ENCODE data around the gene ADAP1.
"Not testable (repeated sequence)": the region's sequence is repeated elsewhere in the genome, so short reads cannot be mapped to it uniquely, and the experiment has no call there.

ADAP1 gene

GRCh38 chr7:935874-936385 lies 18.6 kb downstream of the ADAP1 start:
- DNase-seq = no peak

GRCh38 chr7:935164-935873 lies 19.2 kb downstream of the ADAP1 start:
- DNase-seq = no peak

- no peak for DNase-seq
These were observed 19.9 kb downstream of the ADAP1 start for GRCh38 chr7:934469-935163.

GRCh38 chr7:932651-932975 lies 21.9 kb downstream of the ADAP1 start:
- no peak for DNase-seq

- DNase-seq = no peak
These were observed 22.4 kb downstream of the ADAP1 start for GRCh38 chr7:931871-932650.

GRCh38 chr7:930975-931758 lies 23.3 kb downstream of the ADAP1 start:
- no peak for DNase-seq

GRCh38 chr7:929311-929711 lies 25.2 kb downstream of the ADAP1 start:
- no peak for DNase-seq

GRCh38 chr7:927031-927671 lies 27.3 kb downstream of the ADAP1 start:
- DNase-seq = no peak

- no peak for DNase-seq
These were observed 28.1 kb downstream of the ADAP1 start for GRCh38 chr7:926061-927030.

- no peak for DNase-seq
These were observed 28.9 kb downstream of the ADAP1 start for GRCh38 chr7:925601-926000.

- DNase-seq = no peak
These were observed 29.8 kb downstream of the ADAP1 start for GRCh38 chr7:924541-925231.

- DNase-seq = not testable (repeated sequence)
These were observed 30.4 kb downstream of the ADAP1 start for GRCh38 chr7:924042-924441.

- DNase-seq = no peak
These were observed 31.1 kb downstream of the ADAP1 start for GRCh38 chr7:923108-924041.

GRCh38 chr7:922334-923107 lies 32.0 kb downstream of the ADAP1 start:
- no peak for DNase-seq

- no peak for DNase-seq
These were observed 32.7 kb downstream of the ADAP1 start for GRCh38 chr7:921581-922333.

GRCh38 chr7:921071-921461 lies 33.4 kb downstream of the ADAP1 start:
- no peak for DNase-seq

- DNase-seq = no peak
These were observed 34.0 kb downstream of the ADAP1 start for GRCh38 chr7:920351-921070.

Measured in NCI-H1105 (cell line).